Activated CD4-positive, alpha-beta T cell treated with anti-CD3 and anti-CD28 coated beads, Interleukin-2, Interleukin-6, amounts not matched to agents 100 ng/mL and 50 ng/mL, durations not matched to agents 16 hours and 8 hours (primary cell): Measurements from ENCODE around the gene GRK4.
A peak's percentile ranks its signal among the peaks of the same experiment; 100 is the strongest.
"Not testable (repeated sequence)": the region's sequence is repeated elsewhere in the genome, so short reads cannot be mapped to it uniquely, and the experiment has no call there.

ENCODE experiments used
- DNase-seq: peaks from one replicate; pipeline ENCODE4 v3.0.0-alpha.2; 2020

The GRK4 gene

DNA sequence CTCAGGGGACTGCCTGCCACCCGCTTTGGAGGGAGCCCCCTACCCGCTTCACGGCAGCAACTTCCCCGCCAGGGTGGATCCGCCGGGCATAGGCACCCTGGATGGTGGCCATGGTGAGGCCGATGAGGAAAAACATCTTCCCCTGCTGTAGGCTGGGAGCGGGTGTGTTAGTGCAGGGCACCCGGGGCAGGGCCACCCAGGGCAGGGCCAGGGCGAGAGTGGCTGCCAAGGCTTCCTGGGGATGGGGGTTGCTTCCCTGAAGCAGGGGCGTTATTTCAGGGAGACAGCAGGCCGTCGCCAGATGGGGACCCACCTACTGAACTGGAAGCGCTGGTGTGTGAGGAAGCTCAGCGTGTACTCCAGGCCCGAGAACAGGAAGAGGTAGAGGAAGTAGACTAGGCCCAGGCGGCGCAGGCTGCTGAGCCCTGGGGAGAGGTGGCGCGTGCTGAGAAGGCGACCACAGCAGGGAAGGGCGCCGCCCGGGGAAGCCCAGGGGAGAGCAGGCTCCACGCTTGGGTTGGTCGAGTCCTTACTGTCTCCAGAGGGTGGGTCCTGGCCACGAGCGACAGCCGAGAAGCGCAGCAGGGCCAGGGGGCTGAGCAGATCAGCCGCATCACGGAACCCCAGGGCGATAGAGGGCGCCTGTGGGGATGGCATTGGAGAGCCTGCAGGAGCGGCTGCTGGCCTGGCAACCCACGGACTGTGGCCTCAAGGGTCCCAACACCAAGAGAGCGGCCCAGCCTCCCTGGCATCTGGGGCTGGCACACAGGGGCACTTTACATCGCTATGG is 31.7 kb upstream of the GRK4 start:
- DNase-seq, result peak; percentile 76

DNA sequence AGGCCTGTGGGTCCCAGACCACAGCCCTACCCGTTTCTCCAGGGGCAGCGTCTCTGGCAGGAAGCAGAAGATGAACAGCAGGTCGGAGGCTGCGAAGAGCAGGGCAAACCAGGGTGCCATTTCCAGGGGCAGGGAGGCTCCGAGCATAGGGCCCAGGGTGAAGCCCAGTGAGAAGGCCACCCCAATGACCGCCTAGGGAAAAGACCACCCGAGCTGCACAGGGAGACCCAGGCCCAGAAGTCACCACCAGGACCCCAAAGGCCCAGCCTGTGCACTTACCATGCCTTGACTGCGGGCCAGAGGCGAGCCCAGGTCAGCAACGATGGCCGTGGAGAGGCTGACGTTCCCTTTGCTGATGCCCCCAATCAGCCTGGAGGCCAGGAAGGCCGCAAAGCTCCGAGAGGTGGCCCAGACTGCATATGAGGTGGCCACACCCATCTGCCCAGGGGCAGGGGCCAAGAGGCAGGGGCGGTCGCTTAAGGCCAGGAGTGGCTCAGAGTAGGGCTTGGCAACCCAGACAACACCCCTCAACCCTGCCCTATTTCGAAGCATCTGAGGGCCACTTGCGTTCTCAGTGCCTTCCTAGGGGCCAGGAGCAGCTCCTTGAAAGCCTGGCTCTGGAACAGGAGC is 30.9 kb upstream of the GRK4 start:
- DNase-seq, result no peak

DNA sequence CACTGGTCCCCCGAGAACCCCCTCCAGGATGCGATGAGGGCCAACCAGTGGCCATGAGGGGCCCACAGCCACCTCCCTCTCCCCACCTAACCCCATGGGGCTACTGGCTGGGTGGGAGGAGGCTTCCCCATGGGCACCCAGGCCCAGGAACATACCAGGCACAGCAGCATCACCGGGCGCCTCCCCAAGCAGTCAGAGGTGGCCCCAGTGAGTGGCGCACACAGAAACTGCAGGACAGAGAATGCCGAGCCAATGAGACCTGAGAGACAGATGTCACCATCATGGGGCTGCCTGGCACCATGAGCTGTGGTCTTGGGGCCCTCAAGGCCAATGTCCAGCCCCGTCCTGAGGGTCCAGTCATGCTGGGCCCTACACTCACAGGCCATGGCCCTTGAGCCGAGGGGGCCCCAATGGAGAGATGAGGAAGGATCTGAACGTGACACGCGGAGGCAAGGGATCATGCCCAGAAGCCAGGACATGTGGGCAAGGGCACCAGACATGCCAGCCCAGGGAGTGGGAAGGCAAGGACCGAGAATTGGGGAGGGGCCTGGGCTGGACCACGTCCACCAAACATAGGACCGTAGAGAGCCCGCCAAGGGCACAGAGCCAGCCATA is 30.3 kb upstream of the GRK4 start:
- peak; percentile 50 for DNase-seq

DNA sequence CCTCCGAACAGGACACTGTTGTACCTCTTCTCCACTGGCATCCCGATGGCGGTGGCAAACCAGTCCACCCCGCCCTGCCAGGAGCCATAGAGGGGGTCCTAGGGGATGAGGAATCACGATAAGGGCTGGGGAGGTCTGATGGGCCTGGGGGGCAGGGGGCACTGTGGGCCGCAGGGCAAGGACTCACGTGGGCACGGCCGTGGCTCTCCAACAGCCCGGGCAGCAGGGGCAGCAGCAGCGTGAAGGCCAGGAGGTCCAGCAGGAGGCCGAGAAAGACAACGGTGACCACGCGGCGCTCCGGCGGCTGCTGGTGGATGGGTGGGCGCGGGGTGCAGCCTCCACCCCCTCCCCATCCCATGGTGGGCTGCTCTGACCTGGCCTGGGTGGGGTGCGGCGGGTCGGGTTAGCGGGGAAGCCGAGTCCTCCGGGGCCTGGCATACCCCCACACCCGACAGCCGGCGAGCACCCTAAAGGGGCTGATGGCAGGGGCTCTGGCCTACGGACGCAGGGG is 29.8 kb upstream of the GRK4 start:
- DNase-seq, result no peak

DNA sequence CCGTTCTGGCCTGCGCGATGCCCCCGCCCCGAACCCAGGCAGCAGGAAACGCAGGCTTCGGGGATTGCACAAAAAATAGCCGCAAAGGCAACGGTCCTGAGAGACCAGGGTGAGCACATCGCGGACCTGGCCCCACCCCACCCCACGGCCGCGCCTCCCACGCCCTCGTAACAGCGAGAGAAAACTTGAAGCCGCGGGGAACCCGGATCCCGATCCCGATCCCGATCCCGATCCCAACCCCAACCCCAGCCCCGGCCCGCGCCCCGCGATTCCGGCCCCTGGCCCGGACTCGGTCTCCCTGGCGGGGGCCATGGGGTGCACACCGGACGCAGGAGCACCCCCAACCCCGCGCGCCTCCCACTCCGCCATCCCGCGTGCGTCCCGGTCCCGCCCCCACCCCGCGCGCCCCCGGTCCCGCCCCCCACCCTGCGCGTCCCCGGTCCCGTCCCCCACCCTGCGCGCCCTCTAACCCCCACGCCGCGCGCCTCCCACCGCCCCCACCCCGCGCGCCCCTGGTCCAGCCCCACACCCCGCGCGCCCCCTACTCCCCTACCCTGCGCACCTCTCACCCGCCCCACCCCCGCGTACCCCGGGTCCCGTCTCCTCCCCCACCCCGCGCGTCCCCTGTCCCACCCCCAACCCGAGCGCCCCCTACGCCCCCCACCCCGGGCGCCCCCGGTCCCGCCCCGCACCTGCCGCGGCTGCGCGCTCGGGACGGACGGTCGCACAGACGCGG is 29.1 kb upstream of the GRK4 start:
- peak; percentile 60 for DNase-seq

DNA sequence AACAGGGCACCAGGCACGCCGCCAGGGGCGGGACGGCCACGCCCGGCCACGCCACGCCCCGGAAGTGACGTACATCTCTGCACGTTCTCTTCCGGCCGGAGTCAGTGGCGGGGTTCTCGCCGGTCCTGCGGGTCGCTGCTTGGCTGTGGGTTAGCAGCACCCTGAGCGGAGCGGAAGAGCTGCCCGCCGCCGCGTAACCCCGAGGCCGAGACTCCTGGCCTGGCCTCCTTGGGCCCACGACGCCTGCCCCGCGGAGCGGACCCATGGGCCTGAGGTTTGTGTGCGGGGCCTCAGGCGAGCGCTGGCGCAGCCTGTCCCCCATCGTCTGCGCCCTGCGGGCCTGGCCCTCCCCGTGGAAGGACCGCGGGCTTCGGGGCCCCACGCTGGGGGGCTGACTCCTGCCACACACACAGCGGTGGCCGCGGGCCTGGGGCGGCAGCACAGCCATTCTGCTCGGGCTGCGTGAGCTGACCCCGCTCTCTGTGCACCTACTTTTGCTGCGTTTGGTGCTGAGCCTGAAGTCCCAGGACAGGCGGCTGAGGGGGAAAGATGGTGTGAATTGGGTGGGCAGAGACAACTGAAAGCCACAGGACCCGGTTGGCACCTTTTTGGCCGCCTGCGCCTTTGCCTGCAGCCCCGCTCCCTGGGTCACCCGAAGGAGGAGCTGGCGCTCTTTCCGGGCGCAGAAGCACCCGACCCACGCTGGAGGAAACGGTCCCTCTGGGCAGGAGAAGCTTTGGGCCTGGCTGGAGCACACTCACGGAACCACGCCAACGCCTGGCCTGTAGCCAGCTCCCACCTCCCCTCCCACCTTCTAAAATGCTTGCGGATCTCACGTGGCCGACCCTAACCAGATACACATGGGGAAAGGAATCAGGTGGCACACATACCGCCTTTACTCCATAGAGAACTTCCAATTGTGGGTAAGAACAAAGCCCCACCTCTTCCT is 28.3 kb upstream of the GRK4 start:
- peak; percentile 98 for DNase-seq

DNA sequence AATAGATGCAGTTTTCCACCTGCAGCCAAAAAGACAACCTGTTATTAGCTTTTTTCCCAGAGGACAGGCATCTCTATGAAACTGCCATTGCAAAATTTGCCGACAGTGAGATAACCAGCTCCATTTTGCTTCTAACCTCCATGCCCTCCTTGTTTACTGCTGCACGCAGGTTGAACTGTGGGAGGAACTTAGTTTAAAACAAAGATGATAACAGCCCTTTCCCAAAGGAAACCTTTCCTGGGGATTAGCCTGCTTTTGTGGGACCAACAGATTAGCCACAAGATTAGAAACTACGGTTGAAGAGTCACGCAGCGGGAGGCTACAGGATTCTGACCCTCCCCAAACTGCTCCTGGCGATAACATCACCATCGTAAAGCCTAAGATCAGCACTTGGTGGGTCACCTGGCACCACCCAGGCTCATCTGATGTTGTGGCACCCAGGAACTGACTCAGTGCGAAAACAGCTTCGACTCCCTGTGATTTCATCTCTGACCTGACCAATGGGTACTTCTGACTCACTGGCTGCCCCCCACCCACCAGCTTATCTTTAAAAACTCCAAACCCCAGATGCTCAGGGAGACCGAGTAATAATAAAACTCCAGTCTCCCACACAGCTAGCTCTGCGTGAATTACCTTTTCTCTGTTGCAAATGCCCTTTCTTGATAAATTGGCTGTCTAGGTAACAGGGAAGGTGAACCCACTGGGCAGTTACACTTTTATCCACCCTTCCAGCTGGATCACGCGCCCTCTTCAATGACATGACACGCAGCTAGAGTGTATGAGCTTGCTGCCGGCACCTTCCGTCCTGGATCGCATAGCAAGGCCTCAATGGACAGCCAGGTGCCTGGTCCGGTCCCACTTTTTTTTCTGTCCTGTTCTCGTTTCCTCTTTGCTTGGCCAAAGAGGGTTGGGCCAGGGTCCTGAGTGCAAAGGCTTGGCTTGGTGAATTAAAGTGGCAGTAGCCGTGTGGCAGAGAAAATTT is 27.3 kb upstream of the GRK4 start:
- DNase-seq, result peak; percentile 95

DNA sequence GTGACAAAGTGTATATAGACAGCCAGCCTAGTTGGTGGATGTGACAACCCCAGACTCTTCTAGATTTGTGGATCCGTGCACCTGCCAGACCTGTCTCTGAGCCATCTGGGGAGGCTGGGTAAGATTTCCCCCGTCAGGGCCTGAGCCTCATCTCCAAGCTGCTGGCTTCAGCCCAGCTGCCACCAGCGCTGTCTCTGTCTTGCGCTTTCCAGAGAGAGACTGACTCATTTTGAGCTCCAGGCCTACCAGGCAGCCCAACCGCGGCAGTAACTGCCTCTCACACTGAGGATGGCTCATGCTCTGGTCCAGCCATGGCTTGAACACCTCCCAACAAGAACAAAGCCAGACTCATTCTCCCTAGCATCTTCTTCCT is 26.6 kb upstream of the GRK4 start:
- DNase-seq, result peak; percentile 90

DNA sequence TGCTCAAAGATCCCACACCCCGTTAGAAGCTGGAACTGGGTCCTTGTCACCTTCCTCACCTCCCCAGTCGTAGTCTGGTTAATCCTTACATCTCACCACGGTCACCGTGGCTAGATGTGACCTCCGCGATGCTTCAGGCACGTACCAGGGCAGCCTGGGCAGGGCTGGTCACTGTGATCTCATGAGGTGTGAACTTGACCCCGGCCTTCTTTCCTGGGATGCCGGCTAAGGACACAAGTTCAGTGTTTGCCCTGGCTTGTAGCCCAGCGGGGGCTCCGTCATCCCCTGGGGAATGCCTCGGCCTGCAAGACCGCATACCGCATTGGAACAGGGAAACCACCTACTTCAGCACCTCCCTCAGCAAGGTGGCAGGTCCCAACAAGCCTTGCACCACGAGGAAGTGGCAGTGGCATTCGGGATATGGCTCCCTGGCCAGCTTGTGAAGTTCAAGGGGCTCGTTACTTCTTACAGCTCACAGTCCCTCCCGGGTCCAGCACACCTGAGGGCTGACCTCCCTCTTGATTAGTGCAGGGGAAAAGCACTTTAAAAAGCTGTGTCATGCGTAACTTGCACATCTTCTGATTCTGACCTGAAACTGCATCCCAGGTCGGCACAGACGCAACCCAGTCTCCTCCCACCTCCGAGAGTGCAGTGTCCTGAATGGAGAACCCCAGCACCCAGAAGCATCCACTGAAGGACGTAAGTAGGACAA is 26.1 kb upstream of the GRK4 start:
- DNase-seq, result peak; percentile 58

DNA sequence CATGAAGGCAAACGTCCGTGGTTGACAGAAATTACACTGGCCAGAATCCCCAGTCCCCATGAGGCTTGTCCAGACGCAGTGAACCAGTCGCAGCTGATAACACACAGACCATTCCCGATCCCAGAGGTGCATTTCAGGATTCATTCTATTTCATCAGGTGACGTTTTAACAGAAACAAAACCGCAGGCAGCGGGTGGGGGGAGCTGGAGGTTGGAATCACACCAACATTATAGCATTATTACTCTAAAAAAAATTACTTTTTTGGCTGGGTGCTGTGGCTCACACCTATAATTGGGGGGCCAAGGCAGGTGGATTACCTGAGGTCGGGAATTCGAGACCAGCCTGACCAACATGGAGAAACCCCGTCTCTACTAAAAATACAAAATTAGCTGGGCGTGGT is 25.4 kb upstream of the GRK4 start:
- no peak for DNase-seq

DNA sequence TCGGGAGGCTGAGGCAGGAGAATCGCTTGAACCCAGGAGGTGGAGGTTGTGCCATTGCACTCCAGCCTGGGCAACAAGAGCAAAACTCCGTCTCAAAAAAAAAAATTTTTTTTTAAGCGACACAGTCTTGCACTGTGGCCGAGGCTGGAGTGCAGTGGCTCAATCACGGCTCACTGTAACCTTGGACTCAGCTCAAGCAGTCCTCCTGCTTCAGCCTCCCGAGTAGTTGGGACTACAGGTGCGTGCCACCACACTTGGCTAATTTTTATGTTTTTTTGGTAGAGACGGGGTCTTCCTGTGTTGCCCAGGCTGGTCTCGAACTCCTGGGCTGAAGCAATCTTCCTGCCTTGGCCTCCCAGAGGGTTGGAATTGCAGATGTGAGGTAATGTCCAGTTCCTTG is 25.0 kb upstream of the GRK4 start:
- not testable (repeated sequence) for DNase-seq

DNA sequence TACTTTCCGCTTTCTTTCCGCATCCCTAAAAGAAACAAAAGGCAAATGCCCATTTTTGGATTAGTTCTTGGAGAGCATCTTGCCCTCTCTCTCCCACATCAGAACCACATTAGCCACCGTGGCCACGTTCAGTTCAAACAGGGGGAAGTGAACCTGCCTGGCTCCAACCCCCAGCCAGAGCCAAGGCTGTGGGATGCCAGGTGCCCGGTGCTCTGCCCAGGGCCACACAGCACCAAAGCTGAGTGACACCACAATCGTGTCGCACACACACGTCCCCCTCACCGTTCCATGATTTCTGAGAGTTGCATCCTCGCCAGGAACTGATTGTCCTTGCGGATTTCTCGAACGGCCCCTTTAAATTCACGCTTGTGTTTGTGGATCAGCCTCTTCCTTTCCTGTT is 24.5 kb upstream of the GRK4 start:
- no peak for DNase-seq

DNA sequence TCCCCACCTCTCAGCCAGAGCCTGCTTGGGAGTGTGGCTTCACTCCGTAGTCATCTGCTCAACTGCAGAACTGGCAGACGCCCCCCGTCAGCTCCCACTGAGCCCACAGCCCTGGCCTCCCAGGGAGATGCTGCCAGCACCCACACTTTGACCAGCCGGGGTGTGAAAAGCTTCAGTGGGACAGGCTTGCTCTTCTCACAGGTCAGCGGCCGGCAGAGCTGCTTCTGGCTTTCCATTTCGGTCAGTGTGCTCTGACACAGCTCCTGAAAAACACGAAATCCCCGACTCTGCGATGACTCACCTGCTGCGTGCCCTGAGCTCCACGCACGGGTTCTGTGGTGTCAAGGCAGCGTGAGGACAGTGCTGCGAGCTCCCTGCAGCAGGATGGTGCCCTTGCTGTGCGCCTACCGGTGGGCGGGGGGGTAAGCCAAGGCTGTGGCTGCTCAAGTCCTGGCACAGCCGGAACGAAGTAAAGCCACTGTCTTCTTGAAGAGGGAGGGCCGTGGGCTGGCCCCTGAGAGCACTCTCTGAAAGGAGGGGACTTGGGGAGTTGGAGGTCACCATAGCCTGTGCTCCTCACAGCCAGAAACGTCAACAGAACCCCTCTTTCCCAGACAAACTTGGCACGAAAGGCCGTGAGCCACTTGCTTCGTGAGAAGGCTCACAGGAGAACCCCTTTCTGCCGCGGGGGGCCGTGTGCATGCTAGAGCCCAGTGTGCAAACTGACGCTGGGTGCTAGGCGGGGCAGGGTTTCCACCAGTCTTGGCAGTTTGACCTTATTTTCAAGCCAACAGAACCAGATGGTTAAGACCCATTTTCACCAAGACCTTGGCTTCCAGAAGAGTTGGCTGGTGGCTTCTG is 23.8 kb upstream of the GRK4 start:
- DNase-seq, result no peak

DNA sequence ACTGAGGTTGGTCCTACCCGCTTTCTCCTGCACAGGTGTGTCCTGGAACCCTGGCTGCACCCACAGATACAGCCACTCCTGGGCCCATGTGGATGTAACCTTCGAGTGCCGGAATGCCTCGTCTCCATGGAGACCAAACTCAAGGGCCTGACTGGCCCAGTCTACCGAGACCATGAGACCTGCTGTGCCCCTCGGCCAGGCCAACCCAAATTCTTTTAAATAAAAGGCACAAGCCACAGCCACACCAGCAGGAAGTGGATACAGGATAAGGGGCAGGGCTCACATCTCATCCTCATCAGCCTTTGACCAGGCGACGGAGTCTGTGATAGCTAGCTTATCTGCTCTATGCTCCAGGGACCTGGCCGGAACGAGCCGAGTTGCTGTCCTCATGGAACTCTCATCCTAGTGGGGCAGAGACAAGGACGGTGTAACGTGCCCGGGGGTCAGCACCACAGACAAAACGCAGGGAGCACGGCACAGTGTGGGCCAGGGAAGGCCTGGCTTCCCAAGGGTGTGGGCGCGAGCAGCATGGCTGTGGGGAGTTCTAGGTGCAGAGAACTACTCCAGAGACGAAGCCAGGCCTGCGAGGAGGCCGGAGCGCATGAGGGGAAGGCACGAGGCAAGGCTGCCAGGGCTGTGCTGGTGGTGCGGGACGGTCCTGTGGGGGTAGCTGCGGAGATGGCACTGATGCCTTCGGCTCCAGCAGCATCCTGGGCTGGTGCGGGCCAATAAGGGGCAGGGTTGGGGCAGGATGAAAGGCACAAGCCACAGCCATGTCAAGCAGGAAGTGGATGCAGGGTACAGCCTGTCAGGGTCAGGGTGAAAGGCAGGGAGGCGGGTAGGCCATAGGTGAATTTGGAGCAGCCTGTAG is 22.9 kb upstream of the GRK4 start:
- DNase-seq, result no peak

DNA sequence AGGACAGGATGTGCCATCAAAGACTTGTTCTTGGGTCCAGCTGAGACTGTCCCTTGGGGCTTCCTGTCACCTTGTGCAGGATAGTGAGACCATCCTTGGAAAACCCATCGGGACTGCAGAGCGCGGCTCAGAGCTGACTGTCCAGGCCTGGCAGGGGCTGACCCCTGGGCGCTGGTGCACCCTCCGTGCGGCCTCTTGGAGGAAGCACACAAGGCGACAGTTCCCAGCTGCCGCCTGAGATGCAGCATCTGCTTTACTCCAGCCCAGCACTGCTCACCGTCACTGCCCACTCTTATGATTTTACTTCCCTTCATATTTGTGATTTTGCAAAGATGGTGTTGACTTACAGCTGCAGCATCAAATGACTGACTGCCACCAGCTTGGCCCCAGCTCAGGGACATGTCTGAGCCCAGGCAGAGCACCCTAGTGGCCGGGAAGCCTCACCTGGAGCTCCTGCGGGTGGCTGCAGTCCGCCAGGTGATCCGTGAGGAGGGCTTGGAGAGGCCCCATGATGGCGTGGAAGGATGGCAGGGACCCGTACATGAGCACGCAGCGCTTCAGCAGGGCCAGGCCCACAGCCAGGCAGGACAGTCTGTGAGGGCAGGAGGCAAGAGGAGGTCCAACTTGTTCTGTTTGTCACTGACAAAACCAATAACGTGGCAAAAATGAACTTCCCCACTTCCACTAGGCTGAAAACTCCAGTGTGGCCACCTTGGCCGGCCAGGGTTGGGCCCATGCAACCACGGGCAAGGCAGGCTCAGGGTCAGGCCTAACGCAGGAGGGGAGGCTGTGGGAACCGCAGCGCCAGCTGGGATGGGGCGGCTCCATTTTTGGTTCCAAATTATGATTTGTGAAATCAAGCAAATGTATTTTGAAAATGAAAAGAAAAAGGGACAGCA is 22.0 kb upstream of the GRK4 start:
- no peak for DNase-seq

DNA sequence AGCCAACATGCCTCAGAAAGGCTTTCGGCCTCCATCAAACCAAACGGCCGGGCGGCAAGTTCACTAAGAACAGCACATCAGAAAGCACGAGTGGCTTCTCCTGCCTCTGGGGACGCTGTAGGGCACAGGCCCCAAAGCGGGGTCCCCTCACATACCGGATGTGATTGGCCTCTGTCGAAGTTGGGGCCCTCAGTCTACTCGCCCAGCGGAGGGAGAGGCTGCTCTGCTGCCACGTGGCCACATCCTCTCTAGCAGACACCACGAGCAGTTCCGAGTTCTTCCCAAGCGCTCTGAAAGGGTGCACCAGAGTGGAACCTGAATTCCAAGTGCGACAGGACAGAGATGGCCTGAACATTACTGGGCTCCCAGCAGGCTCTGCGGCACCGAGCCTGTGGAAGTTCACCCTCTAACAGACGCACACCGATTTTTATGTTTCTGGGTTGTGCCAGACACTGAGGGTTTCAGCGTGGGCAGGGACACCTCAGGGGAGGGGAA is 21.3 kb upstream of the GRK4 start:
- DNase-seq, result no peak
